Stimulated activated naive CD8-positive, alpha-beta T cell treated with anti-CD3 and anti-CD28 coated beads, Interleukin-15, Interleukin-2, amounts not matched to agents 100 ng/mL and 50 ng/mL, for 24 hours (primary cell): Measurements from ENCODE around the gene BTBD7.
A peak's percentile ranks its signal among the peaks of the same experiment; 100 is the strongest.

ENCODE experiments used
- H3K27ac Mint-ChIP-seq: one replicate; pipeline ENCODE4 v1.8.0; 2021; ENCODE audit warnings: mild to moderate bottlenecking, mixed read lengths
- H3K27me3 Mint-ChIP-seq: one replicate; pipeline ENCODE4 v1.8.0; 2021; ENCODE audit warnings: mixed read lengths
- H3K36me3 Mint-ChIP-seq: one replicate; pipeline ENCODE4 v1.8.0; 2021; ENCODE audit warnings: low read depth, mixed read lengths
- H3K4me1 Mint-ChIP-seq: one replicate; pipeline ENCODE4 v1.8.0; 2021; ENCODE audit warnings: low read depth, mixed read lengths
- H3K4me3 Mint-ChIP-seq: one replicate; pipeline ENCODE4 v1.8.0; 2021; ENCODE audit warnings: mild to moderate bottlenecking, mixed read lengths
- H3K9me3 Mint-ChIP-seq: one replicate; pipeline ENCODE4 v1.8.0; 2021; ENCODE audit warnings: mixed read lengths

Gene BTBD7

DNA sequence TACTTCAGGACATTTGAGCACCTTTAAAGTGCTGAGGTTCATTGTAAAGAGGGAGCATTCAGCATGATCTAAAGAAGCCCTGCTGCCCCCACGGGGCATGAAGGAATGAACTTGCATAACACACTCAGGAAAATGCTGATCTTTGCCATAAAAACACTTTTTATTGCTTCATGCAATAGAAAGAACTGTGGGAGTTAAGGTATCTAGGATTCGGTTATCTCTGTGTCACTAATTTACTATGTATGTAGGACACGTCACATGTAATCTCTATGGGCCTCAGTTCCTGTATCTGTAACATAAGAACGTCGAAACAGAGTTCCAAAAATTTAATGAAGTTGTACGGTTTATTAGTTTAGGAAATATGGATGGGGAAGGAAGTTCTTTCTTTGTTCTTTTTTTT lies 33.0 kb downstream of the BTBD7 start:
- Mint-ChIP-seq H3K4me3 (no peak overlapping the region), H3K27ac (no peak overlapping the region), H3K9me3 (no peaks in the 10 kb centered on the region), H3K4me1 (peaks cover 14% of the 10 kb centered on the region), H3K36me3 (peaks cover 4% of the 10 kb centered on the region), H3K27me3 (no peaks in the 10 kb centered on the region)

DNA sequence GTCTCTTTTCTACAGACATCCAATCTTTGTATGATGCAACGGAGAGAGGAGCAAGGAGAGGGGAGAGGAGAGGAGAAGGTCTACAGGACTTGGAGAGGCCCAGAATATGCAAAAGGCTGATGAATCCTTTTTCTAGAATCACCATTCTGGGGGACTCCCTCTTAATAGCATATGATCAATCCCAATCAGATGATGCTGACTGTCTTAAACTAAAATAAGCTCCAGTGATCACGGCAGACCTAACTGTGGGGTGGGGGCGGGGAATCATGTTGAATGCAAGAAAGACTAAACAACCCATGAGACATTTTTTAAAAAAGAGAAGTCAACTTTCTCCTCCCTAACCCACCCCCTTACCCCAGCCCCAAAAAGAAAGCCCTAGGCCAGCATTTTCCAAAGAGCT lies 33.4 kb downstream of the BTBD7 start:
- H3K36me3 Mint-ChIP-seq, result peaks cover 8% of the 10 kb centered on the region
- H3K4me1 Mint-ChIP-seq, result peaks cover 14% of the 10 kb centered on the region
- H3K4me3 Mint-ChIP-seq, result no peak overlapping the region
- no peaks in the 10 kb centered on the region for H3K27me3 Mint-ChIP-seq
- H3K27ac Mint-ChIP-seq, result no peak overlapping the region
- H3K9me3 Mint-ChIP-seq, result no peaks in the 10 kb centered on the region

DNA sequence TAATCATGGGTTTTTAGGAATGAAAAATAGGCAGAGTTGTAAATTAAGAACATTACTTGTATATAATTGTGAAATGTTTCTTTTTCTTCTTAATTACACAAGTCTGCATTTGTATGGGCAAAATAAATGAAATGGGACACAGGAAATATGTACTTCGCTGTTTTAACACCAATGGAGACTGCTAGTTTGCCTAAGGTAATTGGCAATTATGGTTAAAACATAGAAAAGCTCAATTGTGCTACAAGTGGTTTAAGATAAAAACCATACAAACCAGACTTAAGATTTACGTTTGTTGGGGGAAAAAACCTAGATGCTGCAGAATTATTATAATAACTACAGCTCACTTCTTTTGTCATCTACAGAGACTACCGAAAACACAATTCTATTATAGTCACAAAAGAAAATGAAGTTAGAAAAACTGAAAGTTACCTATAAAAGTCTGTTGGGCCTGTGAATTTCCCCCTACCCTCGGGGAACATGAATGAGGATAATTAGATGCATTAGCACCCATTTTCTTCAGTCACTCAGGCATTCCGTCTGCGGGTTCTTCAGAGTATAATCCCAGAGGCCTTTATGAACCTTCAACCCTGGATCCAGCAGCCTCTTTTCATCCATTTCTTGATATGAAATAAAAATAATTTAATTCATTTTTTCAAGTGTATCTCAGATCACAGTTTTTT lies 37.2 kb downstream of the BTBD7 start:
- Mint-ChIP-seq H3K4me3 (no peak overlapping the region), H3K4me1 (peaks cover 13% of the 10 kb centered on the region), H3K27me3 (no peaks in the 10 kb centered on the region), H3K9me3 (no peaks in the 10 kb centered on the region), H3K27ac (no peak overlapping the region), H3K36me3 (peaks cover 26% of the 10 kb centered on the region)

DNA sequence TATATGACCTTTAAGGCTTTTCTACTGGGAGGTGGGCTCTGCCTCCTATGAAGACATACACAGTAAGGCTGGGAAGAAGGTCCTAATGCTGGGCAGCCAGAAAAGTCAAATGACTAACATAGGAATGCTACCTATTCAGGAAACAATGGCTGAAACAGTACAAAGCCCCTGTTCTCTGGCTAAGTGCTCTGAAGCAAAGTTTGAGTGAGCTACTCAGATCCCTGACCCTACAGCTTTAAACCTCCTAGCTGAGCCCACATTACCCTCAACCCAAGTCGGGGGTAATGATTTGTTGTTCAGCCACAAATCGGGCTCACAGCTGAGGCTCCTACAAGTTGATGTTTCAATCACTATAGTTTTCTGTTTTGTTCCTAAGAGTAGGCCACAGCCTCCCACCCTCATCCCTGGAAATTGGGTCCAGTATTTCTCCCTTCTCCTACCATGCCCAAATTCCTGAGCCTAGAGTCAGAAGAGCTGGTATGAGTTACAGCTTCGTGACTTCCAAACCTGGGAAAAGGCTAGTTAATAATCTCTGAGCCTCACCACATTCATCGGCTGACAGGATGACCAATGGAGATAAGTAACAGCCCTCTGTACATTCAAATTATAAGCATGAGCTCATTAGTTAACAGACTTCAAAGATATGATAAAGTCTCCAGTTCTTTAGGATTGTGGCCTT lies 46.5 kb downstream of the BTBD7 start:
- no peak overlapping the region for H3K27ac Mint-ChIP-seq
- H3K4me3 Mint-ChIP-seq, result no peak overlapping the region

DNA sequence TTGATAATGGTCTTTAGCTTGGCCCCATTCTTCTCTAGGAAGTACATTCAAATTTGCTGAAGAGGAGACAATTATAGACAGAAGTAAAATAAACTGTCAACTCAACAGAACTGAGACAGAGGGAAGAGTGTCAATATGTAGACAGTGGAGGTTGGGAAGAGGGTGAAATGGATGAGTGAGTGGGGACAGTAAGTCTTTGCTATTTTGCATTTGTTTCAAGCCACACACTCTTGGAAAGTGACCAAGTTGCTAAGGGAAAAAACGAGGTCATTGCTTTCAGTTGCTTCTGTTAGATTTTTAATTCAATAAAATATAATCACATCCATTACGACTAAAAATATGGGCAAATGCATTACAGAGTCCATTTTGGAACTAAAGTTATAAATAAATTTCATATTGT lies 47.8 kb downstream of the BTBD7 start:
- peaks cover 20% of the 10 kb centered on the region for H3K4me1 Mint-ChIP-seq
- H3K36me3 Mint-ChIP-seq, result peaks cover 27% of the 10 kb centered on the region
- H3K9me3 Mint-ChIP-seq, result no peaks in the 10 kb centered on the region
- no peaks in the 10 kb centered on the region for H3K27me3 Mint-ChIP-seq
- H3K27ac Mint-ChIP-seq, result no peak overlapping the region
- H3K4me3 Mint-ChIP-seq, result no peak overlapping the region

More for the DNA sequence above, 46.5 kb downstream of the BTBD7 start:
- peaks cover 24% of the 10 kb centered on the region for H3K36me3 Mint-ChIP-seq
- no peaks in the 10 kb centered on the region for H3K27me3 Mint-ChIP-seq
- H3K9me3 Mint-ChIP-seq, result no peaks in the 10 kb centered on the region
- peaks cover 20% of the 10 kb centered on the region for H3K4me1 Mint-ChIP-seq

DNA sequence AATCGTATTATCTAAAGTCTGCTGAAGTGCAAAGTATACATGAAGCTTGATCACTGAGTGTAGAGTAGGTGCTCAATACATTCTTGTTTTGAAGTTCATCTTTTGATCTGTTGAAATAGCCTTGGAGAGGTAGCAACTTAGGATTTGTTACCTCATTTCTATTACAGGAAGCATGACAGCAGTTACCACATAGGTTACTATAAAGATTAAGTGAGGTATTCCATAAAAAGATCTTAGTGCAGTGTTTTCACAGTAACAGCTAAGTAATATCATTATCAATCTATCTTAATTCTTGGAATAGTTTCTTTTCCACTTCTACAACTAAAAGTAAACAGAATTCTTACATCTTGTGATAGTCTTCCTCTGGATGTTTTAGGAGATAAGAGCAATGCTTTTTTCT lies 50.9 kb downstream of the BTBD7 start:
- Mint-ChIP-seq H3K4me1 (peaks cover 16% of the 10 kb centered on the region), H3K27me3 (no peaks in the 10 kb centered on the region), H3K27ac (no peak overlapping the region), H3K9me3 (no peaks in the 10 kb centered on the region), H3K4me3 (no peak overlapping the region), H3K36me3 (peaks cover 14% of the 10 kb centered on the region)

DNA sequence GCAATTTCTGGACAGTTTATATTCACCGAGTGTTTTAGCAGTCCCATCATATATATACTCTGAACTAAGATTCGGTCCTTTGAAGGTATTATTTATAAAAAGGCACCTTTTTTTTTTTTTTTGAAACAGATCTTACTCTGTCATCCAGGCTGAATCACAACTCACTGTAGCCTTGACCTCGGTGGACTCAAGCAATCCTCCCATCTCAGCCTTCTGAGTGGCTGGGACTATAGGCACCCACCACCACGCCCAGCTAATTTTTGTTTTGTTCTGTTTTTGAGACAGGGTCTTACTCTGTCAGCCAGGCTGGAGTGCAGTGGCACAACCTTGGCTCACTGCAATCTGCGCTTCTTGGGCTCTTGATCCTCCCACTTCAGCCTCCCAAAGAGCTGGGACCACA lies 52.1 kb downstream of the BTBD7 start:
- Mint-ChIP-seq H3K27ac (no peak overlapping the region), H3K36me3 (peaks cover 14% of the 10 kb centered on the region), H3K27me3 (no peaks in the 10 kb centered on the region), H3K4me1 (peaks cover 13% of the 10 kb centered on the region), H3K4me3 (no peak overlapping the region), H3K9me3 (no peaks in the 10 kb centered on the region)

DNA sequence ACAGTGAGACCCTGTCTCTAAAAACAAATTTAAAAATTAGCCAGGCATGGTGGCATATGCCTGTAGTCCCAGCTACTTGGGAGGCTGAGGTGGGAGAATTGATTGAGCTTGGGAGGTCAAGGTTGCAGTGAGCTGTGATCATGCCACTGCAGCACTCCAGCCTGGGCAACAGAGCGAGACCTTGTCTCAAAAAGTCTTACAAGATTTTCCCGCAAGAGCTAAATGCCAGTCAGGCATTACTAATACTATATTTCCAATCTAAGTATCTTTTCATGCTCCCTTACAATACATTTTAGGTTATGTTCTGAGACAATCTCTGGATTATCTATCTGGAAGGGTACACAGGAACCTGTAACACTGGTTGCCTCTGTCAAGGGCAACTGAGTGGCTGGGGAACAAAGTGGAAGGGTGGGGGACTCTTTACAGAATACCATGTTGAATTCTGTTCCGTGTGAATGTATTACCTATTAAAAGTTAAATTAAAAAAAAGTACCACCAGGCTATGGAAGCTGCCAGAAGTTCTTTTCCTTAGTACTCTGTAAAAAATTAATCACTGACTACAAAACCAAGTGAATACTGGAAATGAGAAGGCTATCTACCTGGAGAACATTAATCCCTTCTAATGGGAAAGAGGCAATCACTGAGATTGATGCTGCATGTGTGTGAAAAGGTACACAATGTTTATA lies 56.7 kb downstream of the BTBD7 start:
- H3K36me3 Mint-ChIP-seq, result peaks cover 9% of the 10 kb centered on the region
- no peak overlapping the region for H3K27ac Mint-ChIP-seq
- H3K4me1 Mint-ChIP-seq, result no peaks in the 10 kb centered on the region
- no peaks in the 10 kb centered on the region for H3K27me3 Mint-ChIP-seq
- no peak overlapping the region for H3K4me3 Mint-ChIP-seq
- H3K9me3 Mint-ChIP-seq, result no peaks in the 10 kb centered on the region

DNA sequence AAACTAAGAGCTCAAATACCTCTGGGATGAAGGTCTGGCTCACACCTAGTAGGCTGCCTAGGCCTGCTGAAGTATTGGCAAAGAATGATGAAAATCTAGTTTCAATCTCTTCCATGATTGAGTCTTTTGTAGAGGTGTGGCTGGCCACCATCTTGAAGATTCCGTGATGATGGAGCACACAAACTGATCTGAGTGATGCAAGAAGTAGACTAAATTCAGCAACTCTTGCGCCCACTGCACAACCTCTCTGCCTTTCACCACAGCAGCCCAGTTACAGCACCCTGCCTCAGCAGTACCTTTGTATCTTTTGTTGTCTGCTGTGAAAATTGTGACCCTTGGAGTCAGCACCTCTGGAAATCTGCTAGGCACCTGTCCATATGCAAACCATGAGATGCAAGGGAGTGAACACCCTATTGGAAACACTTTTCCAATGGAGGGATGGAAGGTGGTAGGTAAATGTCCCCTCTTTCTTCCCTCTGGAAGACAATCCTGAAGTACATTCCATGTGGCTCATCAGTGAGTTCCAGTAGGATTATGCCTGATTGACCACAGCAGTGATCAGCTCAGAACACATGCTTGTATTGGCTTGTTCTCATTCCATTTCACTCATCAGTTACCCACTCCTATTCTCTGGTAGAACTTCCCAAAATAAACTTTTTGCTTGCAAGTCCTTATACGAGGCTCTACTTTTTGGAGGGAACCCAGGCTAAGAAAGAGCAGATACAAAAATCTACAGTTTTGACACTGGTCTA lies 58.6 kb downstream of the BTBD7 start:
- H3K4me1 Mint-ChIP-seq, result no peaks in the 10 kb centered on the region
- H3K27ac Mint-ChIP-seq, result no peak overlapping the region
- no peaks in the 10 kb centered on the region for H3K9me3 Mint-ChIP-seq
- H3K27me3 Mint-ChIP-seq, result no peaks in the 10 kb centered on the region
- H3K4me3 Mint-ChIP-seq, result no peak overlapping the region
- peaks cover 10% of the 10 kb centered on the region for H3K36me3 Mint-ChIP-seq

DNA sequence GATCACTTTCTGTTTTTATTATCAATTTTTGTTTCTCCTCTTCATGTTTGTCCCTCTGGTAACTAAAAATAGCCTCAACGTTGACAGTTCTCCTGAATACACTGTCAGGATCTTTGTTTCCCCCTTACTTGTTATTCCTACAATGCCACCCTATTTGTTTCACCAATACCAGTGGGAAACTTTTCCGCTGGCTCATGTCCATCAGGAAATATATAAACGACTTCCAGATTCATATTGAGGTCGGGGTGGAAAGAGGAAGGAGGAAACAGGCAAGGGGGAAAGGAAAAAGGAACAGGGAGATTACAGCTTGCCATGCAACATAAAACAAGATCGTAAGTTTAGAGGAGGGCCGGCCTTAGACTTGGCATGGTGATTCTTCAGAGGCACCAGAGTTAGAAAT lies 61.7 kb downstream of the BTBD7 start:
- Mint-ChIP-seq H3K27ac (peak overlapping the region; percentile 53), H3K27me3 (no peaks in the 10 kb centered on the region), H3K36me3 (peaks cover 8% of the 10 kb centered on the region), H3K9me3 (no peaks in the 10 kb centered on the region), H3K4me1 (no peaks in the 10 kb centered on the region), H3K4me3 (no peak overlapping the region)

DNA sequence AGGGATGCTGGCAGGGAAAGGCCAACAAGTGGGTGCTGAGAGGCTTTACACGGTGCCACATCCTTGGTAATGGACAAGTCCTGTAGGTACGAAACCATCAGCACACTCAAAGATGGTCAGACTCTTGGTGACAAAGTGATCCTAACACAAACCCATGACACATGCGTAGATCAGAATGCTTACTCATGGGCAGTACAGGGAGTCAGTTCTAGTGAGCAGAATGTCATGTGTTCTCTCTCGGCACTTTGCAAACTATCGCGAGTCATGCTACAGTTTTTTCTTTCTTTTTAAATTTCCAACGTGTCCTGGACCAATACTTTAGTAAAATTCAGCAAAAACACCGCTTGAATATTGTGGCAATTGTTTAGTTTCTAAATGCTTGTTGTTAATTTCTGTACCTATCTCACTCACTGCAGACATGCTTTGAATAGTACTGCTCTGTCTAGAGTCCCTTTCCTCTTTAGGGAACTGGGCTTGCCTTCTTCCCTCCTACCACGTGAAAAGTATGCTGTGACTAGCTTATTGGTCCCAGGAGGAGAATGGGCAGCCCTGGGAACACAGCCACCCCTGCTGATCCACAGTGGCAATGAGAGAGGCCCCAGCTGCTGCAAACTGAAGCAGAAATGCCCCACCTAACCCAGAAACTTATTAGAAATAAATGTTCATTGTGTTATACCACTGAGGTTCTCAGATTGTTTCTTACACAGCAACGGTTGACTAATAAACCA lies 63.3 kb downstream of the BTBD7 start:
- Mint-ChIP-seq H3K27ac (no peak overlapping the region), H3K9me3 (no peaks in the 10 kb centered on the region), H3K27me3 (no peaks in the 10 kb centered on the region), H3K4me1 (peaks cover under 1% of the 10 kb centered on the region), H3K36me3 (peaks cover 12% of the 10 kb centered on the region), H3K4me3 (no peak overlapping the region)

DNA sequence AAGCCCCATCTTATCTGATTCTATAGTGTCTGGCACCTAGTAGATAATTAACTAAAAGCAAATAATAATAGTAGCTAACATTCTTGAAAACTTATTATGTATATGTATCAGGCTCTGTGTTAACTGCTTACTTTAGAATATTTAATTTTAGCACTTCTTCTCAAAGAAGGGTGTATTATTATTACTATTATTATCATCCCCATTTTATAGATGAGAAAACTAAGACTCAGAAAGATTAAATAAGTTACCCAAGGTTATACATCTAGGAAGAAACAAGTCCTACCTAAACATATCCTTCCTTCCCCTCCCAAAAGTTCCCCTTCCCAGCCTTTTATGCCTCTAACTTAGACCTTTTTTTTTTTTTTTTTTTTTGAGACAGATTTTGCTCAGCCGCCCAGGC lies 64.4 kb downstream of the BTBD7 start:
- Mint-ChIP-seq H3K9me3 (no peaks in the 10 kb centered on the region), H3K4me3 (no peak overlapping the region), H3K36me3 (peaks cover 16% of the 10 kb centered on the region), H3K27ac (no peak overlapping the region), H3K4me1 (peaks cover 6% of the 10 kb centered on the region), H3K27me3 (no peaks in the 10 kb centered on the region)

DNA sequence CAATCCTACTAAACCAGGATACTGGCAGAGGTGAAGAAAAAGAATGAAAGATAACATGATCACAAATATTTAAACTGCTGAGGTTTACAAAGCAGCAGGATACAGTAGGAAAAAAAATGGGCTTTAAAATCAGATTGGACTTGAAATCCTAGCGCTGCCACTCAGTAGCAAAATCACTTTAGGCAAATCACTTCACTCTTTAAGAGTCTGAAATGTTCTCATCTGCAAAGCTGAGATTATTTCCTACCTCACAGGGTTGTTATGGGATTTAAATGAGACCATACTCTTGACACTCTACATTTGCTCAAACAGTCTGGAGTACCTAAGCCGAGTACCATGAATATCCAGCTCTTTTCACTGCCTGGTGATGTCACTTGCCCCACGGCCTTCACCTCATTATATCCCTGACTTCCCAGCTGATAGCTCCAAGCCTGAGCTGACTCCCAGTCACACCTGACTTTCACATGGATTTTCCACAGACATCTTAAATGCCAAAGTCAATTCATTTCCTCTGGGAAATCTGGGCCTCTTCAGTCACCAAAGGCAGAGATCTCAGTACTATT lies 65.6 kb downstream of the BTBD7 start:
- H3K4me1 Mint-ChIP-seq, result peaks cover 10% of the 10 kb centered on the region
- peaks cover 23% of the 10 kb centered on the region for H3K36me3 Mint-ChIP-seq
- no peaks in the 10 kb centered on the region for H3K9me3 Mint-ChIP-seq
- no peaks in the 10 kb centered on the region for H3K27me3 Mint-ChIP-seq
- H3K27ac Mint-ChIP-seq, result no peak overlapping the region
- H3K4me3 Mint-ChIP-seq, result no peak overlapping the region

DNA sequence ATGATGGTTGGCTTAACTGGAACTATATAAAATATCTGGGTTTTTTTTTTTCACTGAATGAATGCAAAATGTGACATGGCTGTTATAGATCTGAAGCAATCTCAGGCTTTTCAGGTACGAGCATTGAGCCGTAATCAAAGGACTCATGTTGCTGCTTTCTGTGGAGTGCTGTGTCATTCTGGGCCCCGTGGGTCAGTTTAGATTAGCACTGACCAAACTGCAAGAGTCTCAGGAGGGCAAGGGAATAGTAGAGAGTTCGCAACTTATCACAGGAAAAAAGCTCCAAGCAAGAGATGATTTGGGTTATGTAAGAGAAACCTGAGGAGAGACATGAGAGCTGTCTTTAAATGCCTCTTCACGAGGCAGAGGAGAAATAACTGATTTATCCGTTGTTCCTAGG lies 66.7 kb downstream of the BTBD7 start:
- Mint-ChIP-seq H3K4me3 (no peak overlapping the region), H3K27me3 (no peaks in the 10 kb centered on the region), H3K36me3 (peaks cover 21% of the 10 kb centered on the region), H3K9me3 (no peaks in the 10 kb centered on the region), H3K27ac (no peak overlapping the region), H3K4me1 (peaks cover 10% of the 10 kb centered on the region)
